Left renal pelvis (tissue), 4 donors: Measurements from ENCODE around the gene HIPK1. TPM values are rescaled to one million over a fixed set of nuclear protein-coding genes. Genes with fewer than 3 reads are reported as not detected.
"Not testable (repeated sequence)": the region's sequence is repeated elsewhere in the genome, so short reads cannot be mapped to it uniquely, and the experiment has no call there.

Experiments
- DNase-seq, 4 donors: peaks; one replicate each; pipeline ENCODE4 v3.0.0-alpha.2; 2013; ENCODE audit warnings: low read depth in 4 of 4, low spot score in 3 of 4
- polyA plus RNA-seq, 4 donors: library from polyadenylated mRNA; unstranded; fragments of 120-200 nt; gene quantifications; one replicate each; pipeline ENCODE4 v1.2.1, GENCODE V29; 2013; ENCODE audit not compliant: insufficient read length in 4 of 4

HIPK1 gene
- polyA plus RNA-seq, 4 donors = 36.7 to 47.3 (median 43.5) TPM

- DNase-seq = peak in 1 of 4 donors; percentile 42
Observed at GRCh38 chr1:114002492-114003239, 73.5 kb downstream of the HIPK1 start.

- DNase-seq = no peak
Observed at GRCh38 chr1:114003431-114003830, 74.3 kb downstream of the HIPK1 start.

GRCh38 chr1:114006825-114007224, 77.7 kb downstream of the HIPK1 start:
- DNase-seq = not testable (repeated sequence)

GRCh38 chr1:114008480-114008941, 79.4 kb downstream of the HIPK1 start:
- DNase-seq = no peak

- DNase-seq = no peak
Observed at GRCh38 chr1:114008993-114009392, 79.9 kb downstream of the HIPK1 start.

GRCh38 chr1:114009393-114009792, 80.3 kb downstream of the HIPK1 start:
- DNase-seq = no peak

- no peak for DNase-seq
Observed at GRCh38 chr1:114010433-114011184, 81.5 kb downstream of the HIPK1 start.

GRCh38 chr1:114011796-114012195, 82.7 kb downstream of the HIPK1 start:
- DNase-seq = no peak

- no peak for DNase-seq
Observed at GRCh38 chr1:114015075-114015474, 86.0 kb downstream of the HIPK1 start.

GRCh38 chr1:114019724-114020123, 90.6 kb downstream of the HIPK1 start:
- DNase-seq = not testable (repeated sequence)

GRCh38 chr1:114021665-114022099, 92.6 kb downstream of the HIPK1 start:
- no peak for DNase-seq

- DNase-seq = no peak
Observed at GRCh38 chr1:114022877-114023276, 93.8 kb downstream of the HIPK1 start.

GRCh38 chr1:114023377-114023776, 94.3 kb downstream of the HIPK1 start:
- DNase-seq = no peak

GRCh38 chr1:114024049-114024448, 94.9 kb downstream of the HIPK1 start:
- DNase-seq = no peak

GRCh38 chr1:114025609-114026401, 96.7 kb downstream of the HIPK1 start:
- DNase-seq = no peak

- DNase-seq = no peak
Observed at GRCh38 chr1:114026797-114027196, 97.7 kb downstream of the HIPK1 start.

Other genes starting within 250 kb of the HIPK1 start
- gene PHTF1, start 169.8 kb upstream of the HIPK1 start, polyA plus RNA-seq = 10 to 100 TPM; 11.6 to 27.3 (median 23.8) TPM
- gene RSBN1, start 116.8 kb upstream of the HIPK1 start, polyA plus RNA-seq = 10 to 100 TPM; 24.3 to 31.5 (median 27.3) TPM
- gene PTPN22, start 57.6 kb upstream of the HIPK1 start, polyA plus RNA-seq = under 1 TPM; 0.22 to 0.75 (median 0.40) TPM
- 1 to 10 TPM in 1 of 4 donors, under 1 TPM in 3; 0.34 to 1.3 (median 0.72) TPM for gene BCL2L15, start 41.7 kb upstream of the HIPK1 start, polyA plus RNA-seq
- 10 to 100 TPM; 27.2 to 48.8 (median 31.1) TPM for gene AP4B1, start 24.5 kb upstream of the HIPK1 start, polyA plus RNA-seq
- gene DCLRE1B, start 24.0 kb upstream of the HIPK1 start, polyA plus RNA-seq = 10 to 100 TPM in 3 of 4 donors, 1 to 10 TPM in 1; 9.6 to 13.9 (median 11.8) TPM
- 100 to 1,000 TPM; 121 to 453 (median 169) TPM for gene OLFML3, start 50.1 kb downstream of the HIPK1 start, polyA plus RNA-seq
- gene SYT6, start 224.5 kb downstream of the HIPK1 start, polyA plus RNA-seq = 1 to 10 TPM in 3 of 4 donors, under 1 TPM in 1; 0.53 to 1.7 (median 1.2) TPM